ENCODE data around the gene FCN1. TPM values are rescaled to one million over a fixed set of nuclear protein-coding genes. Genes with fewer than 3 reads are reported as not detected.

Gene FCN1
- total RNA-seq, 1 donor from 2014 or later = not detected

- no peak for DNase-seq
- Mint-ChIP-seq H3K9me3 (ENCODE audit: unreplicated experiment) (peaks cover 12% of the 10 kb centered on the region), H3K36me3 (ENCODE audit: unreplicated experiment) (peaks cover 18% of the 10 kb centered on the region), H3K4me1 (ENCODE audit: low read depth, unreplicated experiment) (no peaks in the 10 kb centered on the region), H3K27me3 (ENCODE audit: unreplicated experiment) (peaks cover 5% of the 10 kb centered on the region), H3K4me3 (ENCODE audit: unreplicated experiment) (no peak overlapping the region), H3K27ac (ENCODE audit: unreplicated experiment) (no peak overlapping the region)
- TF ChIP-seq CTCF (IDR thresholded peaks at IDR 0.05; ENCODE audit: partially characterized antibody, unreplicated experiment) = no peak
Observed at GRCh38 chr9:134922932-134923240, 5.2 kb upstream of the FCN1 start.

GRCh38 chr9:134922066-134922931 lies 4.6 kb upstream of the FCN1 start:
- no peak overlapping the region for H3K27ac Mint-ChIP-seq (ENCODE audit: unreplicated experiment)
- peaks cover 5% of the 10 kb centered on the region for H3K27me3 Mint-ChIP-seq (ENCODE audit: unreplicated experiment)
- peaks cover 18% of the 10 kb centered on the region for H3K36me3 Mint-ChIP-seq (ENCODE audit: unreplicated experiment)
- H3K4me3 Mint-ChIP-seq (ENCODE audit: unreplicated experiment) = no peak overlapping the region
- no peak for TF ChIP-seq CTCF (IDR thresholded peaks at IDR 0.05; ENCODE audit: partially characterized antibody, unreplicated experiment)
- no peak for DNase-seq
- no peaks in the 10 kb centered on the region for H3K4me1 Mint-ChIP-seq (ENCODE audit: low read depth, unreplicated experiment)
- H3K9me3 Mint-ChIP-seq (ENCODE audit: unreplicated experiment) = peaks cover 12% of the 10 kb centered on the region

- peaks cover 5% of the 10 kb centered on the region for H3K27me3 Mint-ChIP-seq (ENCODE audit: unreplicated experiment)
- peaks cover 18% of the 10 kb centered on the region for H3K36me3 Mint-ChIP-seq (ENCODE audit: unreplicated experiment)
- no peak for DNase-seq
- H3K27ac Mint-ChIP-seq (ENCODE audit: unreplicated experiment) = no peak overlapping the region
- H3K4me1 Mint-ChIP-seq (ENCODE audit: low read depth, unreplicated experiment) = no peaks in the 10 kb centered on the region
- TF ChIP-seq CTCF (IDR thresholded peaks at IDR 0.05; ENCODE audit: partially characterized antibody, unreplicated experiment) = no peak
- peaks cover 13% of the 10 kb centered on the region for H3K9me3 Mint-ChIP-seq (ENCODE audit: unreplicated experiment)
- H3K4me3 Mint-ChIP-seq (ENCODE audit: unreplicated experiment) = no peak overlapping the region
Observed at GRCh38 chr9:134919303-134919702, 1.6 kb upstream of the FCN1 start.

GRCh38 chr9:134918646-134919045 lies 934 bp upstream of the FCN1 start:
- no peaks in the 10 kb centered on the region for H3K4me1 Mint-ChIP-seq (ENCODE audit: low read depth, unreplicated experiment)
- peaks cover 18% of the 10 kb centered on the region for H3K36me3 Mint-ChIP-seq (ENCODE audit: unreplicated experiment)
- H3K9me3 Mint-ChIP-seq (ENCODE audit: unreplicated experiment) = peaks cover 13% of the 10 kb centered on the region
- H3K27me3 Mint-ChIP-seq (ENCODE audit: unreplicated experiment) = peaks cover 3% of the 10 kb centered on the region
- no peak overlapping the region for H3K27ac Mint-ChIP-seq (ENCODE audit: unreplicated experiment)
- no peak overlapping the region for H3K4me3 Mint-ChIP-seq (ENCODE audit: unreplicated experiment)
- DNase-seq = no peak
- no peak for TF ChIP-seq CTCF (IDR thresholded peaks at IDR 0.05; ENCODE audit: partially characterized antibody, unreplicated experiment)

GRCh38 chr9:134916161-134916665 lies 1.5 kb downstream of the FCN1 start:
- peaks cover 17% of the 10 kb centered on the region for H3K36me3 Mint-ChIP-seq (ENCODE audit: unreplicated experiment)
- no peak for DNase-seq
- H3K9me3 Mint-ChIP-seq (ENCODE audit: unreplicated experiment) = peaks cover 14% of the 10 kb centered on the region
- no peaks in the 10 kb centered on the region for H3K4me1 Mint-ChIP-seq (ENCODE audit: low read depth, unreplicated experiment)
- H3K27me3 Mint-ChIP-seq (ENCODE audit: unreplicated experiment) = peaks cover 1% of the 10 kb centered on the region
- no peak for TF ChIP-seq CTCF (IDR thresholded peaks at IDR 0.05; ENCODE audit: partially characterized antibody, unreplicated experiment)
- H3K4me3 Mint-ChIP-seq (ENCODE audit: unreplicated experiment) = no peak overlapping the region
- H3K27ac Mint-ChIP-seq (ENCODE audit: unreplicated experiment) = no peak overlapping the region

Data from glutamatergic neuron (in vitro differentiated cells).